ENCODE measurements around the gene KCNIP4.

GRCh38 chr4:20700007-20700761, 1248.4 kb downstream of the KCNIP4 start, which contains the start of gene PACRGL:
- TF ChIP-seq CTCF (IDR thresholded peaks at IDR 0.05) (no peak), POLR2A (IDR thresholded peaks at IDR 0.05) (peak; percentile 55)
